GM12878 (cell line): ENCODE data around the gene KDM1B. TPM values are rescaled to one million over a fixed set of nuclear protein-coding genes. Genes with fewer than 3 reads are reported as not detected.

ENCODE experiments used
- ATAC-seq: fragments of 200-7000 bp; cut with Tn5 transposase; 3 replicates; pipeline ENCODE4 v1.9.1; 2020; ENCODE audit warnings: mild to moderate bottlenecking, moderate library complexity
- BruUV-seq: library from RNA; stranded (reverse); fragments of 400-500 nt; replicated peaks from 2 replicates; lab custom pipeline; 2021; lab: Mats Ljungman, UMichigan
- CTCF ChIA-PET: fragments of 300-600 bp; sonication (Branson Sonifier 250); formaldehyde crosslinking; extraction: SDS; loops from one replicate; lab custom pipeline; 2021; ENCODE audit warnings: inconsistent platforms; lab: Yijun Ruan, JAX
- POLR2A ChIA-PET: fragments of 350-600 bp; formaldehyde crosslinking; extraction: SDS; loops from one replicate; lab custom pipeline; 2021; ENCODE audit warnings: inconsistent platforms; lab: Charles Lee
- RAD21 ChIA-PET: fragments of 300-600 bp; sonication (Branson Sonifier 250); formaldehyde crosslinking; loops from one replicate; lab custom pipeline; 2023; ENCODE audit warnings: antibody characterized with exemption; ENCODE audit not compliant: unreplicated experiment; lab: Charles Lee
- SMC1A ChIA-PET: fragments of 300-600 bp; sonication (Branson Sonifier 250); formaldehyde crosslinking; loops from one replicate; lab custom pipeline; 2023; ENCODE audit not compliant: unreplicated experiment, uncharacterized antibody; lab: Charles Lee
- DNase-seq: peaks from one replicate; pipeline ENCODE4 v3.0.0-alpha.2; 2011; ENCODE audit warnings: low read depth, low spot score
- FAIRE-seq: peaks from 3 replicates; lab custom pipeline; 2011; peaks lifted over from hg19 to GRCh38; lab: Jason Lieb, UNC
- H2AFZ ChIP-seq: 2 replicates; pipeline ENCODE4 v1.6.0; 2011; ENCODE audit warnings: low read depth, low read length, control low read depth; ENCODE audit not compliant: control insufficient read depth
- H3K27ac ChIP-seq: 2 replicates; pipeline ENCODE4 v1.5.1; 2011; ENCODE audit warnings: control low read depth; ENCODE audit not compliant: control insufficient read depth, insufficient read depth
- H3K27me3 ChIP-seq, 2 experiments: replicated peaks in 1 of 2; 2 replicates each; pipeline versions ENCODE4 v1.6.0 to v1.6.1; 2011; ENCODE audit warnings: low read length in 1 of 2; ENCODE audit not compliant: control insufficient read depth in 2 of 2, insufficient read depth in 2 of 2
- H3K36me3 ChIP-seq, 2 experiments: 2 replicates each; pipeline ENCODE4 v1.5.1; 2011; ENCODE audit warnings: low read length in 1 of 2; ENCODE audit not compliant: control insufficient read depth in 2 of 2, insufficient read depth in 2 of 2
- H3K4me1 ChIP-seq: 2 replicates; pipeline ENCODE4 v1.6.1; 2011; ENCODE audit warnings: mild to moderate bottlenecking, low read length, moderate library complexity, mixed read lengths; ENCODE audit not compliant: control insufficient read depth, insufficient read depth
- H3K4me2 ChIP-seq: 2 replicates; pipeline ENCODE4 v1.6.0; 2011; ENCODE audit warnings: control low read depth; ENCODE audit not compliant: control insufficient read depth, insufficient read depth
- H3K4me3 ChIP-seq: fragments of 200-600 bp; sonication (generic); 2 replicates; pipeline ENCODE4 v1.5.1; 2016
- H3K79me2 ChIP-seq: 2 replicates; pipeline ENCODE4 v1.6.0; 2011; ENCODE audit warnings: low read length; ENCODE audit not compliant: control insufficient read depth, insufficient read depth
- H3K9ac ChIP-seq: 2 replicates; pipeline ENCODE4 v1.8.0; 2011; ENCODE audit warnings: low read length, control low read depth, mixed read lengths; ENCODE audit not compliant: control insufficient read depth, insufficient read depth
- H3K9me3 ChIP-seq: replicated peaks from 3 replicates; pipeline ENCODE4 v1.5.1; 2011; ENCODE audit warnings: mild to moderate bottlenecking, low read length; ENCODE audit not compliant: control insufficient read depth, insufficient read depth
- H4K20me1 ChIP-seq: 2 replicates; pipeline ENCODE4 v1.6.0; 2011; ENCODE audit not compliant: control insufficient read depth, insufficient read depth
- ATF7 ChIP-seq: fragments of 450-650 bp; IDR thresholded peaks from 2 replicates; pipeline ENCODE4 v1.6.1; 2016; ENCODE audit warnings: low read depth, mild to moderate bottlenecking
- CHD1 ChIP-seq: IDR thresholded peaks from 2 replicates; pipeline ENCODE4 v1.6.1; 2012; ENCODE audit warnings: low read depth, low read length, improper control_type of control experiment
- CREB1 ChIP-seq: IDR thresholded peaks from 2 replicates; pipeline ENCODE4 v1.6.1; 2012; ENCODE audit warnings: low read depth, mild to moderate bottlenecking, inconsistent platforms
- CREM ChIP-seq: IDR thresholded peaks from 2 replicates; pipeline ENCODE4 v1.6.1; 2014; ENCODE audit warnings: antibody characterized with exemption, low read depth
- E4F1 ChIP-seq: fragments of 450-650 bp; IDR thresholded peaks from 2 replicates; pipeline ENCODE4 v1.6.1; 2018; ENCODE audit warnings: borderline replicate concordance, mild to moderate bottlenecking; ENCODE audit not compliant: partially characterized antibody
- ETV6 ChIP-seq, 2 experiments: fragments of 450-650 bp in 1 of 2; IDR thresholded peaks in 1 of 2; conservative IDR thresholded peaks in 1 of 2; 2 replicates each; pipeline ENCODE4 v1.6.1; 2014; ENCODE audit warnings: antibody characterized with exemption in 1 of 2, borderline replicate concordance in 1 of 2, low read depth in 1 of 2, mild to moderate bottlenecking in 1 of 2, moderate library complexity in 1 of 2
- NR2C1 ChIP-seq: fragments of 450-650 bp; IDR thresholded peaks from 2 replicates; pipeline ENCODE4 v1.6.1; 2017; ENCODE audit warnings: antibody characterized with exemption, mild to moderate bottlenecking, moderate library complexity
- RAD21 ChIP-seq: IDR thresholded peaks from 2 replicates; pipeline ENCODE4 v1.6.1; 2011; ENCODE audit warnings: mild to moderate bottlenecking, low read depth, low read length, moderate library complexity; ENCODE audit not compliant: insufficient read depth
- SMAD1 ChIP-seq: fragments of 450-650 bp; IDR thresholded peaks from 2 replicates; pipeline ENCODE4 v1.6.1; 2018; ENCODE audit warnings: mild to moderate bottlenecking, low read depth; ENCODE audit not compliant: partially characterized antibody
- SREBF2 ChIP-seq: IDR thresholded peaks from 2 replicates; pipeline ENCODE4 v1.6.1; 2012; ENCODE audit warnings: mild to moderate bottlenecking, low read length
- TAF1 ChIP-seq: IDR thresholded peaks from 2 replicates; pipeline ENCODE4 v1.6.1; 2011; ENCODE audit warnings: mild to moderate bottlenecking, low read depth, low read length, borderline replicate concordance
- YBX1 ChIP-seq: fragments of 450-650 bp; IDR thresholded peaks from 2 replicates; pipeline ENCODE4 v1.6.1; 2016; ENCODE audit warnings: antibody characterized with exemption
- ZBED1 ChIP-seq: IDR thresholded peaks from 2 replicates; pipeline ENCODE4 v1.6.1; 2016; ENCODE audit warnings: borderline replicate concordance
- ZNF207 ChIP-seq: fragments of 450-650 bp; IDR thresholded peaks from 2 replicates; pipeline ENCODE4 v1.6.1; 2014; ENCODE audit warnings: antibody characterized with exemption, mild to moderate bottlenecking, borderline replicate concordance
- WGBS: methylation state at CpG from one replicate; pipeline ENCODE4 v1.1.6; 2016; ENCODE audit warnings: low lambda C conversion rate; ENCODE audit not compliant: insufficient replicate concordance, insufficient coverage; ENCODE audit errors: missing lambda C conversion rate; 5-methylcytosine and 5-hydroxymethylcytosine counted together
- in situ Hi-C: fragments of 300-500 bp; cut with MboI; formaldehyde crosslinking; loops from 9 replicates; pipeline ENCODE4 v1.14.3; 2018; ENCODE audit warnings: mixed read lengths
- intact Hi-C: fragments of 100-400 bp; cut with micrococcal nuclease; formaldehyde crosslinking; loops from one replicate; pipeline ENCODE4 v1.14.2; 2022; ENCODE audit not compliant: unreplicated experiment
- polyA plus RNA-seq, 11 experiments: library from polyadenylated mRNA; depleted of rRNA in 4 of 11; unstranded in 6 of 11; stranded (reverse) in 5 of 11; fragments of >200 nt; fragmentation: Nextera tagmentation in 4 of 11; fragmentation: Illumina TruSeq in 1 of 11; extraction: Ambion mirVana in 4 of 11; extraction: Trizol in 1 of 11; gene quantifications; 1 replicate in 1 of 11; 2 replicates in 10 of 11; pipeline versions ENCODE4 v1.2.1 to v1.2.3, GENCODE V29; 2011 to 2016; ENCODE audit warnings: inconsistent platforms in 2 of 11, missing spikeins in 2 of 11, low read depth in 1 of 11
- total RNA-seq, 4 experiments: library from RNA; depleted of rRNA in 3 of 4; stranded (reverse); fragments of >200 nt in 3 of 4; fragmentation: Illumina TruSeq in 1 of 4; extraction: Trizol in 1 of 4; gene quantifications; 2 replicates each; pipeline versions ENCODE4 v1.2.1 to v1.2.3, GENCODE V29; 2013 to 2021
- TF ChIP-seq, protein P1 (sequence below): fragments of 450-650 bp; formaldehyde crosslinking; IDR thresholded peaks from 2 replicates; pipeline ENCODE4 v1.4.0; 2020; ENCODE audit warnings: mild to moderate bottlenecking, moderate library complexity

KDM1B gene
- total and polyA plus RNA-seq, 10 of the 15 experiments (the other 5 are each of a cell fraction or from before 2014, with no cell fraction given): 1.7 to 22.5 (median 13.9) TPM

- ChIA-PET CTCF (interaction anchor here (0.6 kb wide), 1 partner anchor 29 kb away, joined by 3 read pairs; no protein-coding TSS in a partner anchor), SMC1A (no interaction called here), RAD21 (no interaction called here), POLR2A (interaction anchor here (1.5 kb wide), 1 partner anchor 38 kb away, joined by 3 read pairs; no protein-coding TSS in a partner anchor)
- Histone ChIP-seq H3K27ac (no peak overlapping the region), H3K9me3 (no peaks in the 10 kb centered on the region; the same call in 2 of the 3 replicates), H3K27me3 (no peaks in the 10 kb centered on the region), H3K4me1 (peaks cover 8% of the 10 kb centered on the region), H3K79me2 (no peaks in the 10 kb centered on the region), H3K4me3 (no peak overlapping the region), H2AFZ (no peak overlapping the region), H3K36me3 (peaks cover 0 to 19% of the 10 kb centered on the region in 2 experiments; a peak in 2 of 4 replicates), H3K4me2 (no peak overlapping the region), H3K9ac (no peak overlapping the region), H4K20me1 (no peaks in the 10 kb centered on the region)
- WGBS: 97% methylated on average over 4 of the region's 4 CpGs
- FAIRE-seq (no peak), ATAC-seq (no peak), DNase-seq (no peak)
- TF ChIP-seq SREBF2 (no peak), YBX1 (no peak), E4F1 (no peak), CREM (no peak), SMAD1 (no peak), NR2C1 (no peak), TAF1 (no peak), ATF7 (no peak), CREB1 (no peak), ETV6 (conservative IDR thresholded peaks at IDR 0.05 in 1 of 2, IDR thresholded peaks at IDR 0.05 in 1 of 2; ENCODE audit: borderline replicate concordance in 1 of 2, low read depth in 1 of 2) (no peak), ZBED1 (no peak), RAD21 (no peak), CHD1 (no peak), ZNF207 (no peak)
- TF ChIP-seq, protein P1, sequence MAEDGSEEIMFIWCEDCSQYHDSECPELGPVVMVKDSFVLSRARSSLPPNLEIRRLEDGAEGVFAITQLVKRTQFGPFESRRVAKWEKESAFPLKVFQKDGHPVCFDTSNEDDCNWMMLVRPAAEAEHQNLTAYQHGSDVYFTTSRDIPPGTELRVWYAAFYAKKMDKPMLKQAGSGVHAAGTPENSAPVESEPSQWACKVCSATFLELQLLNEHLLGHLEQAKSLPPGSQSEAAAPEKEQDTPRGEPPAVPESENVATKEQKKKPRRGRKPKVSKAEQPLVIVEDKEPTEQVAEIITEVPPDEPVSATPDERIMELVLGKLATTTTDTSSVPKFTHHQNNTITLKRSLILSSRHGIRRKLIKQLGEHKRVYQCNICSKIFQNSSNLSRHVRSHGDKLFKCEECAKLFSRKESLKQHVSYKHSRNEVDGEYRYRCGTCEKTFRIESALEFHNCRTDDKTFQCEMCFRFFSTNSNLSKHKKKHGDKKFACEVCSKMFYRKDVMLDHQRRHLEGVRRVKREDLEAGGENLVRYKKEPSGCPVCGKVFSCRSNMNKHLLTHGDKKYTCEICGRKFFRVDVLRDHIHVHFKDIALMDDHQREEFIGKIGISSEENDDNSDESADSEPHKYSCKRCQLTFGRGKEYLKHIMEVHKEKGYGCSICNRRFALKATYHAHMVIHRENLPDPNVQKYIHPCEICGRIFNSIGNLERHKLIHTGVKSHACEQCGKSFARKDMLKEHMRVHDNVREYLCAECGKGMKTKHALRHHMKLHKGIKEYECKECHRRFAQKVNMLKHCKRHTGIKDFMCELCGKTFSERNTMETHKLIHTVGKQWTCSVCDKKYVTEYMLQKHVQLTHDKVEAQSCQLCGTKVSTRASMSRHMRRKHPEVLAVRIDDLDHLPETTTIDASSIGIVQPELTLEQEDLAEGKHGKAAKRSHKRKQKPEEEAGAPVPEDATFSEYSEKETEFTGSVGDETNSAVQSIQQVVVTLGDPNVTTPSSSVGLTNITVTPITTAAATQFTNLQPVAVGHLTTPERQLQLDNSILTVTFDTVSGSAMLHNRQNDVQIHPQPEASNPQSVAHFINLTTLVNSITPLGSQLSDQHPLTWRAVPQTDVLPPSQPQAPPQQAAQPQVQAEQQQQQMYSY (CRISPR knock-in tag): no peak
- BruUV-seq: no TSS peak
- intact Hi-C loops: no loop called here
- in situ Hi-C loops: no loop called here
Measured at GRCh38 chr6:18221288-18221615, 66.0 kb downstream of the KDM1B start.
